Pulmonary artery endothelial cell (primary cell): ENCODE measurements around the gene BAZ1B. TPM values are rescaled to one million over a fixed set of nuclear protein-coding genes. Genes with fewer than 3 reads are reported as not detected.
"Not testable (repeated sequence)": the region's sequence is repeated elsewhere in the genome, so short reads cannot be mapped to it uniquely, and the experiment has no call there.

Experiments
- DNase-seq: peaks from one replicate; pipeline ENCODE4 v3.0.0-alpha.2; 2011; ENCODE audit warnings: low read depth, low spot score
- total RNA-seq: library from RNA; depleted of rRNA; stranded (reverse); fragments of >200 nt; gene quantifications from 2 replicates; pipeline ENCODE4 v1.2.3, GENCODE V29; 2014

BAZ1B gene, protein sequence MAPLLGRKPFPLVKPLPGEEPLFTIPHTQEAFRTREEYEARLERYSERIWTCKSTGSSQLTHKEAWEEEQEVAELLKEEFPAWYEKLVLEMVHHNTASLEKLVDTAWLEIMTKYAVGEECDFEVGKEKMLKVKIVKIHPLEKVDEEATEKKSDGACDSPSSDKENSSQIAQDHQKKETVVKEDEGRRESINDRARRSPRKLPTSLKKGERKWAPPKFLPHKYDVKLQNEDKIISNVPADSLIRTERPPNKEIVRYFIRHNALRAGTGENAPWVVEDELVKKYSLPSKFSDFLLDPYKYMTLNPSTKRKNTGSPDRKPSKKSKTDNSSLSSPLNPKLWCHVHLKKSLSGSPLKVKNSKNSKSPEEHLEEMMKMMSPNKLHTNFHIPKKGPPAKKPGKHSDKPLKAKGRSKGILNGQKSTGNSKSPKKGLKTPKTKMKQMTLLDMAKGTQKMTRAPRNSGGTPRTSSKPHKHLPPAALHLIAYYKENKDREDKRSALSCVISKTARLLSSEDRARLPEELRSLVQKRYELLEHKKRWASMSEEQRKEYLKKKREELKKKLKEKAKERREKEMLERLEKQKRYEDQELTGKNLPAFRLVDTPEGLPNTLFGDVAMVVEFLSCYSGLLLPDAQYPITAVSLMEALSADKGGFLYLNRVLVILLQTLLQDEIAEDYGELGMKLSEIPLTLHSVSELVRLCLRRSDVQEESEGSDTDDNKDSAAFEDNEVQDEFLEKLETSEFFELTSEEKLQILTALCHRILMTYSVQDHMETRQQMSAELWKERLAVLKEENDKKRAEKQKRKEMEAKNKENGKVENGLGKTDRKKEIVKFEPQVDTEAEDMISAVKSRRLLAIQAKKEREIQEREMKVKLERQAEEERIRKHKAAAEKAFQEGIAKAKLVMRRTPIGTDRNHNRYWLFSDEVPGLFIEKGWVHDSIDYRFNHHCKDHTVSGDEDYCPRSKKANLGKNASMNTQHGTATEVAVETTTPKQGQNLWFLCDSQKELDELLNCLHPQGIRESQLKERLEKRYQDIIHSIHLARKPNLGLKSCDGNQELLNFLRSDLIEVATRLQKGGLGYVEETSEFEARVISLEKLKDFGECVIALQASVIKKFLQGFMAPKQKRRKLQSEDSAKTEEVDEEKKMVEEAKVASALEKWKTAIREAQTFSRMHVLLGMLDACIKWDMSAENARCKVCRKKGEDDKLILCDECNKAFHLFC (N-terminal part only)
- total RNA-seq, result 53.7 and 78.1 TPM in 2 replicates

DNA sequence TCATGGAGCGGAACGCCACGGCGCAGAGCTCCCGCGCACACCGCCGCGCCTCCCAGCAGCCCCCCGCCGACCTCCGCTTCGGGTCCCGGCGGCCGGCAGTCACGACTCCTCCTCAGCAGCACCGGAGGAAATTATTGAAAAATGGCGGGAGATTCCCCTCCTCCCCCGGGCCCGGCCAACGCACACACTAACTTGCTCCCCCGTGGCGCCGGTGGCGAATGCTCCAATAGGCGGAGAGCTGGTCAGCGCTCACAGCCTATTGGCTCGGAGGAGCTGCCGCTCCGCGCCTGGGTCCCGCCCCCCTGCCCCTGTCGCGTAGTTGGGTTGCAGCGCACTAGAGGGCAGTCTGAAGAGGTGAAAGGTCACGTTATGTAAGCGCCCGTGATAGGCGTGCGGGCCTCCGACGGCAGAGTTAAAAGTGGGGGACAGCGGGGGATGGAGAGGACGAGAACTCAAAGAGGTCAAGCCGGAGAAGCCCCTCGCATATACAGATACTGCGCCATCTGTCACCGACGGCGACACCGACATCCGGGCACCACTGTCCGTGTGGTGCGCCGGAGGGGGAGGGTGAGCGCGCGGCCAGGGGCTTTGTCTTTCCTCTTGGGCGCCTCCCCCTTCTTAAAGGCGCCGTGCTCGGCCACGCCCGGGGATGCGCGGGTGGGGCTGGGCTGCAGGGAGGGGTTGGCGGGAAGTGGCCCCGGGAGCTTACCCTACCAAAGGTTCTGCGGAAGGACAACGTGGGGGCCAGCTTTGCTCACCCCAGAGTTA lies at the start of gene BAZ1B:
BAZ1B (minus strand) TSS at position 189 of the 768 bp plus-strand sequence. CDS start 360 bp downstream, outside the sequence.
- DNase-seq, result peak; percentile 95

DNA sequence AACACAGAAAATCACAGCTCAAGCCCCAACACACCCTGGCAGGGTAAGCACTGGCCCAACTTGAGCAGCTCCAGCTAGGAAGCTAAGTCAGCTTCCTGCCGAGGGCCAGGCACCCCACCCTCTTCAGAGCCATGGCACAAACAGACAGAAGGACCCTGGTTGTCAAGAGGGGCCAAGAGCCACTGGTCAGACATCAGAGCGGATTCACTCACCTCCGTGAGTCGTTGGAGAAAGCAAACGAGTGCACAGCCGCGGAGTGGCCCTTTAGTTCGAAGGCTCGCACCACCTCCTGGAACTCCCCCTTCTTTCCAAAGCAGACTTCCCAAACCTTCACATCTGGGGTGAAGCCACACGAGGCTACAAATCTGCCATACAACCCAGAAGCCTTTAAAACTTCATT lies 48.9 kb upstream of the BAZ1B start:
- DNase-seq, result no peak

DNA sequence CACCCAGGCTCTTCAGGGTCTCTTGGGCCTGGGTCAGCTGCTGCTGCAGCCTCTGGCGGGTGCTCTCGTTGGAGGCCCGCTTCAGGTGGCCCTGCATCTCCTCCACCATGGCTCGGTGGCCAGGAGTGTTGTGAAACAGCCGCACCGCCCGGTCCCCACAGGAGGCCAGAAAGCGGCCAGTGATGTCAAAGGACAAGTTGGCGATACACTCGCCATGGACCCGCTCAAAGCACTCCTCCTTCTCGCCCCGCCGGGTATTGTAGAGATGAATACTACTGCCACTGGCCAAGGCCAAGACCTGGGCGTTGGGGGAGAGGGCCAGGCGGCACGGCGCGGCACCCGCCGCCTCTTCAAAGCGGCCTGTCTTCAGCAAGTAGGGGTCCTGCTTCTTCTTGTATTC lies 48.4 kb upstream of the BAZ1B start:
- DNase-seq, result no peak

DNA sequence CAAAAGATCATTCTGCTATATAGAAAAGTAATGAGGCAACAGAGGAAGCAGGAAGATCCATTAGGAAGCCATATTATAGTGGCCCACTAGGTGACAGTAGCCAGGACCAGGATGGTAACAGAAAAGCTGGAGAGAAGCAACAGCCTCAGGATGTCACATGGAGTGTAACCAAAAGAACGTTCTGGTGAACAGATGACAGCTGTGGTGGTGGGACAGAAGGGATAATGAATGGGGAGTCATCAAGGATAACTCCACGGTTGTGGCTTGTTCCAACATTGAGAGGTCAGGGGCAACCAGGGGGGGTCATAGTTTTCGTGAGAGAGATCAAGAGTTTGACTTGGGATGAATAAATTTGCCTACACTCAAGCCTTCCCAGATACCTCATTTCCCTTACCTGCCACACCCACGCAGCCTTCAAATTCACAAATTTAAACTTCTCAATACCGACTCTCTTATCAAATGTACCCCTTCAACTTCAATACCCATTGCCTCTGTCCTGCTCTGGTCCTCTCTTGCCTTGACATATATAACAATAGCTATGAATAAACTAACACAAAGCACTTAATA lies 47.0 kb upstream of the BAZ1B start:
- DNase-seq, result no peak

DNA sequence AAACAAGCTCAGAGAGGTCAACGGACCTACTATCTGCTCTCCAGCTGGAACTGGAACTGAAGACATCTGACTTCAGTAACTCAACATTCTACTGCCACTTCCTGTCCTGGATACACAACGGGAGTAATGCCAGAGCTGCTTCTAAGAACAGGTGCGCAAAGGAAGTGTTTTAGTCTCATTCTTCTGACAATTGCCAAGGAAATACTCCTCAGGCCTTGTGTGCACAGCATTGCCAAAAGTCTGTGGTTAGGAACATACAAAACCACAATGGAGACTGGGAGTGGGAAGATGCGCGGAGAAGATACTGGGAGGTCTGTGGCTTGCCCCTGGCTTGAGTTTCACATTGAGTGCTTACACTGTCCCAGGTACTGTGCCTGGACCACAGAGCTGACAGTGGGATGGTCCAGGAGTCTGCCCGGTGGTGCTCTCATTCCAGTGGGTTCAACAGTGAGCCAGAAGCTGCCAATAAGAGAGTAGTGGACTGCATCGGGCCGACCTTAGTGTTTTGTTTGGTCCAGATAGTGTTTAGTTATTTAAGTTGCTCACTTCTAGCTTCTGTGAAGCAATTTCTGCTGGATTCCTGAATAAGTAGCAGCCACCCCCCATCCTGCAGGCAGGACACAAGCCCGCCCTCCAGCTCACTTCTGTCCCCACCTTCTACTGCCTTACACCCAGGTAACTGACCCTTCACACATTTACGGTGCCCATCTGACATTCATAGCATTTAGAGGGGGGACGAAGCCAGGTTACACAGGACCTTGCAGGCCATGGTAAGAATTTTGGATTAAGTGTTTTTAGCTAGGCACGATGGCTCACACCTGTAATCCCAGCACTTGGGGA lies 46.0 kb upstream of the BAZ1B start:
- DNase-seq, result no peak

DNA sequence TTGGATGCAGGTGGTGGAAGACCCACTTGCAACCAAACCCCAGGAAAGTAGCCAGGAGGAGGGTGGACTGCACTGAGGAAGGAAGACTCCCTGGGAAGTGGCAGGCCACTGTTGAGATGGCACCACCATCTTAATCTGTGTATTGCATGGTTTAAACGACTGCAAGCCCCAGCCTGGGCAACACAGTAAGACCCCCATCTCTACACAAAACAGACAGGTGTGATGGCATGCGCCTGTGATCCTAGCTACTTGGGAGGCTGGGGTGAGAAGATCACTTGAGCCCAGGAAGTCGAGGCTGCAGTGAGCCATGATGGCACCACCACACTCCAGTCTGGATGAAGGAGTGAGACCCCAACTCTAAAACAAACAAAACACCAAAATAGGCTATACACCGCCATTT lies 45.0 kb upstream of the BAZ1B start:
- DNase-seq, result no peak

DNA sequence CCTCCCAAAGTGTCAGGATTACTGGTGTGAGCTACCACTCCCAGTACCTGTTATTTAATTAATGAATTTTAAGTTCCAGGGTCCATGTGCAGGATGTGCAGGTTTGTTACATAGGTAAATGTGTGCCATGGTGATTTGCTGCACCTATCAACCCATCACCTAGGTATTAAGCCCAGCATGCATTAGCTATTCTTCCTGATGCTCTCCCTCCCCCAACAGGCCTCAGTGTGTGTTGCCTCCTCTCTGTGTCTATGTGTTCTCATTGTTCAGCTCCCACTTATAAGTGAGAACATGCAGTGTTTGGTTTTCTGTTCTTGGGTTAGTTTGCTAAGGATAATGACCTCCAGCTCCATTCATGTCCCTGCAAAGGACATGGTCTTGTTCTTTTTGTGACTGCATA lies 44.3 kb upstream of the BAZ1B start:
- DNase-seq, result not testable (repeated sequence)

DNA sequence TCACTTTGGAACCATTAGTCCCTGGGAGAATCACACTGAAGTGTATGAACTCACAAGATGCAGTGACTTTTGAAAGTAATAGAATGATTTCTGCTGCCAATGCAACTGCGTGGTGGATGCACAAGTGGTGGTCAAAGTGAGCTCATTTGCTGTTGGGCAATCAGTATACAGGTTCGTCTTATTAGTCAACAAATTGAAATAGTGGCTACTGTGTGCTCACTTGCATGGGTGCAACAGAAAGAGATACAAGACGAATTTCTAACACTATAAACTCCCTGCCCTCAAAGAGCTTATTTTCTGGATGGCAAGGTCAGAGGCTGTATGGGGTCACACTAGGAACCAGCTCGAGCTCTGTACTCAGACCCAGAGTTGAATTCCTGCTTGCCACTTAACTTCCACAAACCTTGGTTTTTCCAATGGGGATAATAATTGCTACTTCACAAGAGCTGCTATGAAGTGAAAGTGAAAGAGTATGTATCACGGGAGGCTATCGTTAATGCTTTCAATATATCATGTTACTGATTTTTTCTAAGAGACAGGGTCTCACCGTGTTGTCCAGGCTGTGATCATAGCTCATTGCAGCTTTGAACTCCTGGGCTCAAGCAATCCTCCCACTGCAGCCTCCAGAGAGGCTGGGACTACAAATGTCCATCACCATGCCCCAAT lies 43.7 kb upstream of the BAZ1B start:
- no peak for DNase-seq

DNA sequence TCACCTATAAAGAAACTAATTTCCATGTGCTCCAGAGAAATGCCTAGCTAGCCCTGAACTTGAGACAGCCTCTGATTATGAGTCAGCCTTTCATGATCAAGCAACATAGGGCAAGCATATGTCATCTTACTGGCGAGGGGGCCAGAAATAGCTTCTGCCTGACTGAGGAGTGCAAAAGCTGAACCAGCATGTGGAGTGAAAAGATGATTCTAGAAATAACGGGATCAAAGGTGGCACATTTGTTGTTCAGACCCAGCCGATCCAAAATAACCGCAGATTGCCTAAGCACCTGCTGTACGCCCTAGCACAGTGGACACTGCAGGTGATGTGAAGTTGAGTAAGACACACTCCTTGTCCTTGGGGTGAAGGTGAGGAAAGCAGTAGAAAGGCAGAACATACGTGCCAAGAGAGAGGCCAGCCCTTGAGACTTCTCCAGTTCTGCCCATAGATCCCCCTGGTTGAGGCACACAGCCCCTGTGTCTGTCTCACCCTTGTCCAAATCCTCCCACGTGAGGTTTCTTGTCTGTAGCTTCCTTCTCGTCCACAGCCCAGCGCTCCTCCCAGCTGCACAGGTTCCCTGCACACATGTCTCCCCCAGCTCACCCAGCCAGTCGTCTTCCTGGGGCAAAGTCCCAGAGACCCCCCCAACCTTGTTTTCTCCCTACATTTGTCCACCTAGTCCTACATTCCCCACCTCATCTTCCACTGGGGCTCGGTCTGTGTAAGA lies 38.2 kb upstream of the BAZ1B start:
- no peak for DNase-seq

DNA sequence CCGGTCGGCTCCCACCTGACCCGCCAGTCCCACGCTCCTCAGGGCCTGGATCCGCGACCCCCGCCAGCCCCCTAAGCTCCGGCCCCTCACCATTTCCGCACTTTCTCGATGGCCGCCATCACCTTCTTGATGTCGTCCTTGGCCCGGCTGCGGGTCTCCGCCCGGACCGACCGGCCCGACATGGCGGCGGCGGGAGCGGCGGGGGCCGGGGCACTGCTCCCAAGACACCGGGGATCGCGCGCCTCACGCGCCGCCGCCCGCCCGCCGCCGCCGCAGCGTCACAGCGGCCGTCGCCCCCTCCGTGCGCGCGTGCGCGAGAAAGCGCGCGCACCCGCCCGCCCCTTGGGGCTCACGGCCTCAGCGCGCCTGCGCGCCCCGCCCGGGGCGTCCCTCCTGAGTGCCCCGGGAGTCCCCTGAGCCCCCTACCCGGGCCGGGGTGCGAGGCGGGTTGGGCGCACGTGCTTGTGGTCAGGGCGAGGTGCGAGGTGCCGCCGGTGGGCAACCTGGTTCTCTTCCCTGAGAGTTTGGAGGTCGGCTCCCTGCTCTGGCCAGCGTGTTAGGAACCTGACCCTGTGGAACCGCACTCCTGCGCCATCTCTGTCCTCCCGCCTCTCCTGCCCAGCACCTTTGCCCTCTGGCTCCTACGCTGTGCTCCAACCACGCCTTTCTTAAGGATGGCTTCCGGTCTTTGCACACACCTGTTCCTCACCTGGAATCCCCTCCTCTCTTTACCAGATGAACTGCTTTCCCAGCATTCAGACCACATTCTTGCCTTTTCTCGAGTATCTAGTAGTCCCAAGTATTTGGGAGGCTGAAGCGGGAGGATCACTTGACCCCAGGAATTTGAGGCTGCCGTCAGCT lies 35.5 kb upstream of the BAZ1B start, which contains the start of gene BCL7B:
BCL7B (minus strand) TSS at position 294 of the 861 bp plus-strand sequence; CDS start at position 182, 112 bp downstream.
- no peak for DNase-seq

DNA sequence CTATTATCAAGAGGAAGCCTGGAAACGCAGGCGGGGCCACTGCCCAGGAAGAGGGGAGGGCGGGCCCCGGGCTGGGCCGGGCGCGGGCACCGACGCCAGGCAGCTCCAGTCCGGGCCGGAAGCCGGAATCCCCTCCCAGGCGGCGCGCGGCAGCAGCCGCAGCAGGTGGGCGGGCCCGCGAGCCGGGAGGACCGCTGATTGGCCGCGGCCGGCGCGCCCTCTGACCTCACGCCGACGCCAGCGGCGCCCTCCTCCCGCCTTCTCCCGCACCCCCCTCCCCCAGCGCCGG lies 35.0 kb upstream of the BAZ1B start:
- peak; percentile 77 for DNase-seq

DNA sequence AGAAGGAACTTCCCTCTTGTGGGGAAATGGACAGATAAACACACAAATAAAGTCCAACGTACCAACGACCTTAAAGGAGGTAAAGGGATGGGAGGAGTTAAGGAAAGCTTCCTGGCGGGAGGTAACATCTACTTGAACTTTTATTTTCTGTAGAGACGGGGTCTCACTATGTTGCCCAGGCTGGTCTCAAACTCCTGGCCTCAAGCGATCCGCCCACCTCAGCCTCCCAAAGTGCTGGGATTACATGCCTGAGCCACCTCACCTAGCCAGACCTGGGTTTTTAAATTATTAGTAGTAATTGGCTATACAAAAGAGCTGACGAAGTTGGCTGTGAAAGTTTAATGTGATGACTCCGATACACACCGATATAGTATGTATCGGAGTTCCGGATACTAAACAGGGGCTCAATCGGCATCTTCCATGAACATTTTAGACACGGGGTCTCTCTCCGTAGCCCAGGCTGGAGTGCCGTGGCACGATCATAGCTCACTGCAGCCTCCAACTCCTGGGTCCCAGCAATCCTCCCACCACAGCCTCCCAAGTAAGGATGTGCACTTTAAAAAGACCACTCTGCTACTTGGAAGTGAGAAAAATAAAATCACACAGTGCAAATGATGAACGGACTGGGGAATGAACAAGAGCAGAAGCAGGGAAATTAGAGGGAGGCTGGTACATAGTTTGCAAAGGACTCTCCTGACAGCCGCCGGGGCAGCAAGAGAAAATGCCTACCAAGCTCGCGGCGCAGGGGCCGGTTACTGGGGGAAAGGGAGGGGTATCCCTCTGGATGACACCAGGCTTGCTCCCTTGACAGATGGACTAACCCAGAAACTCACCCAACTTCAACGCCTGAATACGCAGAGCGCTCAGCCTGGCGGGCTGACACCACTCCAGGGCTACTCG lies 34.4 kb upstream of the BAZ1B start:
- DNase-seq, result no peak

DNA sequence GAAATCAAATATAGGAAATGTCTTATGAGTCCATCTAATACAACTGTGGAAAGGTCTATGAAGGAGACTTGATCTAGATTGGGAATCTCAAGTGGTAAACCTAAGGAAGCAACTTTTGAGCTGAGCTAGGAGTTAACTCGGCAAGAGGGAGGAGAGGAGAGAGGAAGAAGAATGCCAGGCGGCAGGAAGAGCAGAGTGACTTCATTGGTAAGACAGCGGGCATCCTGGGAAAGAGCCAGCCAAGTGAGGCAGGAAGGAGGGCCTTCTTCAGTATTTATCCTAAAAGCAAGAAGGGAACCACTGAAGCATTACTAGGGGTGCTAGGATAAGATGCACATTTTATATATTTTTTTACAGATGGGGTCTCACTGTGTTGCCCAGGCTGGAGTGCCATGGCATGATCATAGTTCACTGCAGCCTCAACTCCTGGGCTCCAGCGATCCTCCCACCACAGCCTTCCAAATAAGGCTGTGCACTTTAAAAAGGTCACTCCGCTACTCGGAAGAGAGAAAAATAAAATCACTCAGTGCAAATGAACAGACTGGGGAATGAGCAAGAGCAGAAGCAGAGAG lies 33.4 kb upstream of the BAZ1B start:
- no peak for DNase-seq

DNA sequence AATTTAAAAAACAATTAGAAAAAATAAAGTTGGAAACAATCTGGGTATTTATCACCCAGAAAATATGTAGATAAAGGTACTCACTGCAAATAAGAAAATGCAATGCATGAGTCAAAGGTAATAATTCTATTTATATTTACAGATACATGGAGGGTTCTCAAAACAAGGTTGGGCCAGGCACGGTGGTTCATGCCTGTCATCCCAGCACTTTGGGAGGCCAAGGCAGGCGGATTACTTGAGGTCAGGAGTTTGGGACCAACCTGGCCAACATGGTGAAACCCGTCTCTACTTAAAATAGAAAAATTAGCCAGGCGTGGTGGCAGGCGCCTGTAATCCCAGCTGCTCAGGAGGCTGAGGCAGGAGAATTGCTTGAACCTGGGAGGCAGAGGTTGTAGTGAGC lies 28.0 kb upstream of the BAZ1B start:
- DNase-seq, result not testable (repeated sequence)

DNA sequence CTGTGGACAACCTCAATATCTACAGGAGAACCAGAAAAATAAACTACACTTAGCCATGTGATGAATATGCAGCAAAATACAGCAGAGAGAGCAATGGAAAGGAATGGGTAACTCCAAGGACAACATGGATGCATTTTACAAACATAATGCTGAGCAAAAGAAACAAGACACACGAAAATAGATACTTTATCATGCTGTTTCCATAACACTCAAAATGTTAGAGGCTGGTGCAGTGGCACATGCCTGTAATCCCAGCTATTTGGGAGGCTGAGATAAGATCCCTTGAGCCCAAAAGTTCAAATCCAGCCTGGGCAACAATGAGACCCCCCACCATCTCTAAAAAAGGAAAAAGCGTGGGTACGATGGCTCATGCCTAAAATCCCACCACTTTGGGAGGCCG lies 27.1 kb upstream of the BAZ1B start:
- DNase-seq, result no peak

DNA sequence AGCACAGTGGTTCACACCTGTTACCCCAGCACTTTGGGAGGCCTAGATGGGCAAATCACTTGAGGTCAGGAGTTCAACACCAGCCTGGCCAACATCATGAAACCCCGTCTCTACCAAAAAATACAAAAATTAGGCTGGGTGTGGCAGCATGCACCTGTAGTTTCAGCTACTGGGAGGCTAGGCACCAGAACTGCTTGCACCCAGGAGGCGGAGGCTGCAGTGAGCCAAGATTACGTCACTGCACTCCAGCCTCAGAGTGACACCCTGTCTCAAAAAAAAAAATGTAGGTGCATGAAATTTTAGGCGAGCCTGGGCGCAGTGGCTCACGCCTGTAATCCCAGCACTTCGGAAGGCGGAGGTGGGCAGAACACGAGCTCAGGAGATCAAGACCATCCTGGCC lies 25.7 kb upstream of the BAZ1B start:
- DNase-seq, result no peak
